Endothelial cell of umbilical vein (primary cell): ENCODE data around the gene NKTR.

ENCODE experiments used
- CTCF ChIP-seq, 2 donors: IDR thresholded peaks; 1 replicate in 1 of 2; 2 replicates in 1 of 2; pipeline ENCODE4 v1.5.1; 2011; ENCODE audit warnings: low read length in 2 of 2, mild to moderate bottlenecking in 2 of 2, moderate library complexity in 2 of 2, control low read depth in 1 of 2, inconsistent platforms in 1 of 2, low read depth in 1 of 2; ENCODE audit not compliant: insufficient read depth in 1 of 2; ENCODE audit errors: extremely low read depth in 1 of 2
- EZH2 ChIP-seq: IDR thresholded peaks from 2 replicates; pipeline ENCODE4 v1.6.1; 2012; ENCODE audit warnings: borderline replicate concordance, low read depth, mild to moderate bottlenecking, moderate library complexity, low read length, inconsistent platforms; ENCODE audit not compliant: severe bottlenecking
- POLR2A ChIP-seq: IDR thresholded peaks from 2 replicates; pipeline ENCODE4 v1.6.1; 2012; ENCODE audit warnings: low read depth, mild to moderate bottlenecking, control low read depth, low read length

- TF ChIP-seq POLR2A (peak; percentile 22), CTCF (IDR thresholded peaks at IDR 0.05; ENCODE audit: extremely low read depth in 1 of 2, insufficient read depth in 1 of 2, low read depth in 1 of 2, low read length in 2 of 2) (no peak), EZH2 (no peak)
Measured at GRCh38 chr3:42647821-42648459, 47.5 kb downstream of the NKTR start.
